ENCODE results near the gene ASB13. TPM values are rescaled to one million over a fixed set of nuclear protein-coding genes. Genes with fewer than 3 reads are reported as not detected.

The ASB13 gene
- total RNA-seq, 1 donor from 2014 or later: 23.0 TPM

GRCh38 chr10:5600908-5601307, 65.5 kb downstream of the ASB13 start:
- ATAC-seq: no peak
- no peak for DNase-seq
- intact Hi-C loops (cut with DNase I): no loop called here
- no peak overlapping the region for H3K4me3 ChIP-seq
- H3K36me3 ChIP-seq: no peaks in the 10 kb centered on the region
- no peaks in the 10 kb centered on the region for H3K4me1 ChIP-seq
- TF ChIP-seq CTCF (IDR thresholded peaks at IDR 0.05): no peak
- H3K27ac ChIP-seq: no peak overlapping the region
- H3K27me3 ChIP-seq: no peaks in the 10 kb centered on the region
- H3K9me3 ChIP-seq: no peaks in the 10 kb centered on the region

GRCh38 chr10:5599613-5600520, 66.5 kb downstream of the ASB13 start:
- no peak for ATAC-seq
- DNase-seq: no peak

GRCh38 chr10:5598085-5598690, 68.2 kb downstream of the ASB13 start:
- DNase-seq: no peak
- Histone ChIP-seq H3K27me3 (no peaks in the 10 kb centered on the region), H3K36me3 (no peaks in the 10 kb centered on the region), H3K9me3 (no peaks in the 10 kb centered on the region), H3K4me3 (no peak overlapping the region), H3K27ac (no peak overlapping the region), H3K4me1 (no peaks in the 10 kb centered on the region)
- no peak for TF ChIP-seq CTCF (IDR thresholded peaks at IDR 0.05)
- intact Hi-C loops (cut with DNase I): no loop called here
- no peak for ATAC-seq

More at GRCh38 chr10:5599613-5600520, 66.5 kb downstream of the ASB13 start:
- Histone ChIP-seq H3K4me3 (no peak overlapping the region), H3K27ac (no peak overlapping the region), H3K4me1 (no peaks in the 10 kb centered on the region), H3K9me3 (no peaks in the 10 kb centered on the region), H3K27me3 (no peaks in the 10 kb centered on the region), H3K36me3 (no peaks in the 10 kb centered on the region)
- TF ChIP-seq CTCF (IDR thresholded peaks at IDR 0.05): no peak
- intact Hi-C loops (cut with DNase I): no loop called here

GRCh38 chr10:5596611-5597341, 69.6 kb downstream of the ASB13 start:
- no peak for TF ChIP-seq CTCF (IDR thresholded peaks at IDR 0.05)
- Histone ChIP-seq H3K4me1 (no peaks in the 10 kb centered on the region), H3K9me3 (no peaks in the 10 kb centered on the region), H3K27ac (no peak overlapping the region), H3K27me3 (no peaks in the 10 kb centered on the region), H3K4me3 (no peak overlapping the region), H3K36me3 (no peaks in the 10 kb centered on the region)
- intact Hi-C loops (cut with DNase I): no loop called here
- no peak for ATAC-seq
- DNase-seq: no peak

GRCh38 chr10:5595994-5596471, 70.4 kb downstream of the ASB13 start:
- ATAC-seq (no peak), DNase-seq (no peak)
- Histone ChIP-seq H3K4me3 (no peak overlapping the region), H3K9me3 (no peaks in the 10 kb centered on the region), H3K36me3 (no peaks in the 10 kb centered on the region), H3K27ac (no peak overlapping the region), H3K27me3 (no peaks in the 10 kb centered on the region), H3K4me1 (no peaks in the 10 kb centered on the region)
- intact Hi-C loops (cut with DNase I): no loop called here
- TF ChIP-seq CTCF (IDR thresholded peaks at IDR 0.05): no peak
